ENCODE data around the gene OCEL1.

The OCEL1 gene

GRCh38 chr19:17234911-17235299, 8.9 kb downstream of the OCEL1 start:
- no peak overlapping the region for H3K4me3 ChIP-seq (ENCODE audit: low read depth, low read length)
- H3K27me3 ChIP-seq (ENCODE audit: control insufficient read depth, insufficient read depth, low read length): no peaks in the 10 kb centered on the region
- no peaks in the 10 kb centered on the region for H3K36me3 ChIP-seq (ENCODE audit: control insufficient read depth, insufficient read depth, low read length)
- H3K4me1 ChIP-seq: peaks cover 16% of the 10 kb centered on the region
- TF ChIP-seq CTCF (IDR thresholded peaks at IDR 0.05): no peak
- H3K79me2 ChIP-seq: peaks cover 11% of the 10 kb centered on the region
- H3K9me3 ChIP-seq (ENCODE audit: control insufficient read depth, low read length): no peaks in the 10 kb centered on the region
- no peak overlapping the region for H3K9ac ChIP-seq
- H3K27ac ChIP-seq: no peak overlapping the region
- peak overlapping the region; percentile 81 for H3K4me2 ChIP-seq (ENCODE audit: low read length)
- H2AFZ ChIP-seq: no peak overlapping the region

GRCh38 chr19:17235300-17235970, 9.4 kb downstream of the OCEL1 start:
- peak overlapping the region; percentile 81 for H3K4me2 ChIP-seq (ENCODE audit: low read length)
- peak overlapping the region; percentile 64 for H2AFZ ChIP-seq
- no peak overlapping the region for H3K9ac ChIP-seq
- peak overlapping the region; percentile 55 for H3K27ac ChIP-seq
- peak; percentile 59 for TF ChIP-seq CTCF (IDR thresholded peaks at IDR 0.05)
- H3K36me3 ChIP-seq (ENCODE audit: control insufficient read depth, insufficient read depth, low read length): no peaks in the 10 kb centered on the region
- peak overlapping the region; percentile 16 for H3K4me3 ChIP-seq (ENCODE audit: low read depth, low read length)
- H3K4me1 ChIP-seq: peaks cover 16% of the 10 kb centered on the region
- H3K9me3 ChIP-seq (ENCODE audit: control insufficient read depth, low read length): no peaks in the 10 kb centered on the region
- no peaks in the 10 kb centered on the region for H3K27me3 ChIP-seq (ENCODE audit: control insufficient read depth, insufficient read depth, low read length)
- H3K79me2 ChIP-seq: peaks cover 11% of the 10 kb centered on the region

DNA sequence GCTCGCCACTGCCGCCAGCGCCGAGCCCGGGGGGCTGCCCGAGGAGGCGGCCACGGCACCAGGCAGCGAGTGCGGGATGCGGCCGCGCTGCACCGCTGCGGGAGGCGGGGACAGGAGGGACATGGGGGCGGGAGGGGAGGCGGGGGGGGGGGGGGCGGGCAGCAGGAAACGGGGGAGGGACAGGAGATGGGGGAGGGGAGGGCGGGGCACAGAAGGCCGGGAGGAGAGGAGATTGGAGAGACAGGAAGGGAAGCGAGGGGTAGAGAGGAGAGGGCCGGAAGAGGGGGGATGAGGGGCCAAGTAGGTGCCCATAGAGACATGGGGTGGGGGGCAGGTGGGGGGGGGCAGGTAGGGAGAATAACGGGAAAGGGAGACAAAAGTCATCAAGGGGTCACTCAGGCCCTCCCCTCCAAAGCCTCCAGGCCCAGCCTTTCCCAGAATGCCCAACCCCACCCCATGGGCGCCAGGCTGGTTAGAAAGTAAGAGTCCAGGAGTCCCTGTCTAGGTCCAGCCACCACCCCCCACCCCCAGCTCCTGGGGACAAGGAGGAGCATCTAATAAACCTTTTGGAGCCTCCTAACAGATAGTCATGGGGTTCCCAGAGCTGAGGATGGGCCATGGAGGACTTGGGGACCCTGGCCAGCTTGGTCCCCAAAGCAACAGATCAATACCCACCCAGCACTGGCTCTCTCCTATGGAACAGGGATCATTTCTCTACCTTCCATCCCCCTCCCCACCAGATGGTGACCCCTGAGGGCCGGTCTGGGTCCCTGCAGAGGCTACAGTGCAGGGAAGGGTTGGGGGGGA, 10.1 kb downstream of the OCEL1 start:
- TF ChIP-seq CTCF (IDR thresholded peaks at IDR 0.05): no peak
- no peaks in the 10 kb centered on the region for H3K9me3 ChIP-seq (ENCODE audit: control insufficient read depth, low read length)

GRCh38 chr19:17236811-17237543, 11.0 kb downstream of the OCEL1 start:
- no peak for TF ChIP-seq CTCF (IDR thresholded peaks at IDR 0.05)
- peak overlapping the region; percentile 32 for H3K27ac ChIP-seq
- no peaks in the 10 kb centered on the region for H3K9me3 ChIP-seq (ENCODE audit: control insufficient read depth, low read length)
- H3K4me3 ChIP-seq (ENCODE audit: low read depth, low read length): no peak overlapping the region
- peaks cover 16% of the 10 kb centered on the region for H3K4me1 ChIP-seq
- H3K9ac ChIP-seq: no peak overlapping the region
- peaks cover 11% of the 10 kb centered on the region for H3K79me2 ChIP-seq
- H2AFZ ChIP-seq: no peak overlapping the region
- no peak overlapping the region for H3K4me2 ChIP-seq (ENCODE audit: low read length)
- H3K36me3 ChIP-seq (ENCODE audit: control insufficient read depth, insufficient read depth, low read length): no peaks in the 10 kb centered on the region
- H3K27me3 ChIP-seq (ENCODE audit: control insufficient read depth, insufficient read depth, low read length): no peaks in the 10 kb centered on the region

More for the DNA sequence above, 10.1 kb downstream of the OCEL1 start:
- Histone ChIP-seq H3K4me2 (ENCODE audit: low read length) (peak overlapping the region; percentile 81), H3K36me3 (ENCODE audit: control insufficient read depth, insufficient read depth, low read length) (no peaks in the 10 kb centered on the region), H2AFZ (peak overlapping the region; percentile 64), H3K27ac (peak overlapping the region; percentile 32), H3K9ac (no peak overlapping the region), H3K4me1 (peaks cover 16% of the 10 kb centered on the region), H3K79me2 (peaks cover 11% of the 10 kb centered on the region), H3K4me3 (ENCODE audit: low read depth, low read length) (peak overlapping the region; percentile 13), H3K27me3 (ENCODE audit: control insufficient read depth, insufficient read depth, low read length) (no peaks in the 10 kb centered on the region)

Data from parathyroid adenoma (tissue), 2 donors.